Measurements from ENCODE around the gene SLCO2A1.

Gene SLCO2A1

DNA sequence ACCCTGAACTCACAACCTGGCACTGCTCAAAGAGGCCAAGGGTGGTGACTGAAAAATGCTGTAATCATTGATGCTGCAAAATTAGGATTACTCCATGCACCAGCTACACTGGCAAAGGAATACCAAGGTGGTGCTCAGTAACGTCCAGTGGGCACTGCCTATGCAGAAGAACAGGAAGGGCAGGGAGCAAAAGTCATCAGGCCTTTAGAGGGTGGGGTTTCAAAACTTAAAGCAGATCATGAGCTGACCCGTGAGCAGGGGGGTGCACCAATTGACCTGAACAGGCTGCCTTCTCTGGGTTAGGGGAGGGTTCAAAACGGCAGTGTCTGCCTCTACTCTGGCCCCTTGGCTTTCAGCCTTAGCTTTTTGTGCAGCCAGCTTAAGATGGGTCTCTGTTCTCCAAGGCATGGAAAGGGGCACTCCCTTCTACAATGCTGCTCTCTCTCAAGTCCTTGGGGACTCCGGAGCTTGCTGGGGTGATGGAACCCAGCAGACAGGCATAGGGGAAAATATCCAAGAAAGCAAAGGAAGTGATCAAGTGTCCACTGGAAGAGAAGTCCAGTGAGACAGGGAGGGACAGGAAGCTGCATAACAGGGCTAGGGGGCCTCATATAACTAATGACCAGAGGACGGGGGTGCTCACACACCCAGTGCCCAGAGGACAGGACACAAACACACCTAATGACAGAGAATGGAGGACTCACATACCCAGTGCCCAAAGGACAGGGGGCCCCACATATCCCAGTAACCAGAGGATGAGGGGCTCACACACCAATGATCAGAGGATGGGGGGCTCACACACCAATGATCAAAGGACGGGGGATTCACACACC lies 145.5 kb downstream of the SLCO2A1 start:
- DNase-seq (ENCODE audit: low read depth): no peak

- no peak for DNase-seq (ENCODE audit: low read depth)
Observed at GRCh38 chr3:133883641-133884040, 146.1 kb downstream of the SLCO2A1 start.

GRCh38 chr3:133882986-133883586 lies 146.6 kb downstream of the SLCO2A1 start:
- DNase-seq (ENCODE audit: low read depth): no peak

DNA sequence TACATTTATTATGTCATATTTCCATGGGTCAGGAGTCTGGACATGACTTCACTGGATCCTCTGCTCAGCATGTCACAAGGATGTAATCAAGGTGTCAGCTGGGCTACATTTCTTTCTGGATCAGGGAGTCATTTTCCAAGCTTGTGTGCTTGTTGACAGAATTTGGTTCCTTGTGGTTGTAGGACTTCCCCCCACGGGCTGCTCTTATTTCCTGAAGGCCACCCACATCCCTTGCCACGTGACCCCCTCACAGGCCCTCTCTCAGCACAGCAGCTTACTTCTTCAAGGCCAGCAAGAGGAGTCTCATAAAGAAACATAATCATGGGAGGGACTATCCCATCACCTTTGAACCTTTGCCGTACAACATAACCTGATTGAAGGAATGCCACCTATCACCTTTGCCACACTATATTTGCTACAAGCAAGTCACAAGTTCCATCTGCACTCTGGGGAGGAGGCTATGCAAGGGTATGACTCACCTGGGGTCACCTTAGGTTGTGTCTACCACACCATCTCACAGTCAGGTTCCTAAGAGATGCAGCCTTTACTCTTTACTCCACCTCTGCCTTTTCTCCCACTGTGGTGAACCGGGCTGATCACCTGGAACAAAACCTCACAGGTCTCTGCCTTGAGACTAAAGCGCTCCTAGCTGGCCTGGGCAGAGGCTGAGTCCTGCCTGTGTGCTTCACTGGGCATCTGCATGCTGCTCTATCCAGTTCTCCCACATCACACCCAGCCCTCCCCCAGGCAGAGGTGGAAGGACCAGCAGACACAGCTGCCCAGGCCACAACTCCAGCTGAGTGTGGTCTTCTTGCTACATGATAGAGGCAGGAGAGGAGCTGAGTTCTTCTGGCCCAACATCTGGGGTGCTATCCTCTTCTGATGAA lies 147.5 kb downstream of the SLCO2A1 start:
- no peak for DNase-seq (ENCODE audit: low read depth)

GRCh38 chr3:133881492-133881891 lies 148.2 kb downstream of the SLCO2A1 start:
- DNase-seq (ENCODE audit: low read depth): no peak

DNA sequence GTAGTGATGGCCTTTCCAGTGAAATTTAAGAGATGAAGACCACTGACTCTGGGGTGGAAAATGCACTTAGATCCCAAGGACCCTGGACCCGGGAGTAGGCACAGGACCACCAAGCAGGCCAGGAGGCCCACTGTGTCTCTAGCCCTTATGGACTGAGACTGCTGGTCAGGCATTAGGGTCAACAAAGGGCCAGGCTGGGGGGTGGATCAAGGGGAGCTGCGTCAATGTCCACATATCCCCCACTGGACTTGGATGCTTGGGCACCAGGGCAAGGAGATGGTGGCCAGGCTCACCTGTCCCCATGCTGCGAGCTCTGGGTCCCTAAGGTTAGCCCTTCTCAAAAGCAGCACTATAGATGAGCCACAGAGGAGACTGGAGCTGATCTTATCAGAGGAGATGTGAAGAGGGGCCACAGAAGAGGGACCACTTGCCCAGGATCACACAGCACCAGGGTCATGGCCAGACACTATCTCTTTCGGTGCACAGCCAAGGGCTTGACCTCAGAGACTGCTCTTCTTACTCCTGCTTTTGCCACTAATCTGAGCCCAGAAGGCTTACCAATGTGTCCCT lies 148.8 kb downstream of the SLCO2A1 start:
- no peak for DNase-seq (ENCODE audit: low read depth)

GRCh38 chr3:133880287-133880686 lies 149.4 kb downstream of the SLCO2A1 start:
- DNase-seq (ENCODE audit: low read depth): no peak

GRCh38 chr3:133878518-133878917 lies 151.2 kb downstream of the SLCO2A1 start:
- no peak for DNase-seq (ENCODE audit: low read depth)

All from iris pigment epithelial cell (primary cell).